Measurements from ENCODE around the gene SLCO4A1. TPM values are rescaled to one million over a fixed set of nuclear protein-coding genes. Genes with fewer than 3 reads are reported as not detected.

SLCO4A1 gene
- polyA plus RNA-seq, 1 experiment = 0.09 TPM

DNA sequence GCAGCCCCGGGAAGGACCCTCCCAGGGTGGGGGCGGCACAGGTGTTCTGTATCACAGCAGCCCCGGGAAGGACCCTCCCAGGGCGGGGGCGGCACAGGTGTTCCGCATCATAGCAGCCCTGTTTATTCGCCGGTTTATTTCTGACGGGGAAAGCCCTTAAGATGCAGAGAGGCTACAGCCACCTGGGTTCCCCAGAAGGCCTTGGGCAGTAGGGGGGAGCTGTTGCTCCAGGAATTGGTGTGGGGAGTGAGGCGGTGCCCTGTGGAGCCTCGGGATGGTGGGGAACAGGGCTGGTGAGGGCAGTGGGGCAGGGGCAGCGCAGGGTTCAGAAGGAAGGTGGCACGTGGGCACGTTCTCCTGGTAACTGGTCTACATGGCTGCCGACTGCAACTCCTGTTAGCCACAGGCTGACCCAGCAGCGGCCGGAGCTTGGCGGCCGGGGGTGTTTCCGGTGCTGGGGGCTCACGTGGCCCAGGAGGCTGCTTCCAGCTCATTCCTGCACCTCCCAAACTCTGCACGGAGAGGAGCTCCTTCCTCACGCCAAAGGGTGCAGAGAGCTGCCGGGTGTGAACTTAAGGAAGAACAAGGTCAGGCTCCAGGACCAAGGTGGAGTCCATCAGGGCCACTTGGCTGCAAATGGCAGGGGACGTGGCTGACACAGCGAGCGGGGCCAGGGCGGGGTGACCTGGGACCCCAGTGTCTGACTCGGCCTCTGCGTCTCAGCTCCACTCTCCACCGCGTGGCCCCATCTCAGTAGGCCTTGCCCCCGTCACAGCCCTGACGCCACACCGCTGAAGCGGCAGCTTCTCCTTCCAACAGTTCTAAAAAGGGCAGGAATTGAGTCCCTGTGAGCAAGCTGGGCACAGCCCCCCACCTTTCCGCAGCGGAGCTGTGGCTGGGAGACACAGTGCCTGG is 13.2 kb downstream of the SLCO4A1 start:
- ChIA-PET CTCF (interaction anchor here (0.9 kb wide), 1 partner anchor 136 kb away, joined by 3 read pairs; no protein-coding TSS in a partner anchor), POLR2A (no interaction called here)
- H3K4me3 ChIP-seq (ENCODE audit: low read depth, low read length) = no peak overlapping the region
- no peaks in the 10 kb centered on the region; the same call in 1 of the 2 replicates for H3K9me3 ChIP-seq (ENCODE audit: control insufficient read depth, insufficient read depth, low read length)
- DNase-seq (ENCODE audit: low read depth, low spot score) = no peak
- H3K27ac ChIP-seq (ENCODE audit: low read depth, low read length) = no peak overlapping the region
- no peak for TF ChIP-seq CTCF (IDR thresholded peaks at IDR 0.05; ENCODE audit: low read depth, low read length)
- H3K27me3 ChIP-seq (ENCODE audit: control insufficient read depth, insufficient read depth, low read length) = no peaks in the 10 kb centered on the region

- Histone ChIP-seq H3K9me3 (ENCODE audit: control insufficient read depth, insufficient read depth, low read length) (no peaks in the 10 kb centered on the region; the same call in 1 of the 2 replicates), H3K27me3 (ENCODE audit: control insufficient read depth, insufficient read depth, low read length) (no peaks in the 10 kb centered on the region), H3K27ac (ENCODE audit: low read depth, low read length) (no peak overlapping the region), H3K4me3 (ENCODE audit: low read depth, low read length) (no peak overlapping the region)
- no peak for TF ChIP-seq CTCF (IDR thresholded peaks at IDR 0.05; ENCODE audit: low read depth, low read length)
- DNase-seq (ENCODE audit: low read depth, low spot score) = no peak
- CTCF ChIA-PET = interaction anchor here (0.9 kb wide), 1 partner anchor 136 kb away, joined by 3 read pairs; no protein-coding TSS in a partner anchor
- POLR2A ChIA-PET = no interaction called here
These were observed 14.1 kb downstream of the SLCO4A1 start for GRCh38 chr20:62656197-62656918.

DNA sequence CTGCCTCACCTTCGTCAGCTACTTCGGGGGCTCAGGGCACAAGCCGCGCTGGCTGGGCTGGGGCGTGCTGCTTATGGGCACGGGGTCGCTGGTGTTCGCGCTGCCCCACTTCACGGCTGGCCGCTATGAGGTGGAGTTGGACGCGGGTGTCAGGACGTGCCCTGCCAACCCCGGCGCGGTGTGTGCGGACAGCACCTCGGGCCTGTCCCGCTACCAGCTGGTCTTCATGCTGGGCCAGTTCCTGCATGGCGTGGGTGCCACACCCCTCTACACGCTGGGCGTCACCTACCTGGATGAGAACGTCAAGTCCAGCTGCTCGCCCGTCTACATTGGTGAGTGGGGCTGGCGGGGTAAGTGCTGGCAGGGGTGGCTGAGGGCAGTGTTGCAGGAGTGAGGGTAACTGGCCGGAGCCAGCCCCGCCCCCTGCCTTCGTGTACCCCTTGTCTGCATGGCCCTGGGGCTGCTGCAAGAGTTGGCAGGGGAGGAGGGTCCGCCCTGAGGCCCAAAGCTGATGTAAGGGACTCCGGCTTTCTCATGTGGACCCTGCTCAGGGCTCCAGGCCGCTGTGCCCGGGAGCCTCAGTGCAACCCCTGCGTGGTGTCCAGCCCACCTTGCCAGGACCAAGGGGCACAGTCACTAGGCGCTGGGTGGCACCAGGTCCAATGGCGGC is 14.8 kb downstream of the SLCO4A1 start:
- no peak for TF ChIP-seq CTCF (IDR thresholded peaks at IDR 0.05; ENCODE audit: low read depth, low read length)
- H3K27me3 ChIP-seq (ENCODE audit: control insufficient read depth, insufficient read depth, low read length) = no peaks in the 10 kb centered on the region
- no peak overlapping the region for H3K4me3 ChIP-seq (ENCODE audit: low read depth, low read length)
- no peaks in the 10 kb centered on the region; the same call in 1 of the 2 replicates for H3K9me3 ChIP-seq (ENCODE audit: control insufficient read depth, insufficient read depth, low read length)
- POLR2A ChIA-PET = no interaction called here
- CTCF ChIA-PET = no interaction called here
- H3K27ac ChIP-seq (ENCODE audit: low read depth, low read length) = no peak overlapping the region
- DNase-seq (ENCODE audit: low read depth, low spot score) = no peak

DNA sequence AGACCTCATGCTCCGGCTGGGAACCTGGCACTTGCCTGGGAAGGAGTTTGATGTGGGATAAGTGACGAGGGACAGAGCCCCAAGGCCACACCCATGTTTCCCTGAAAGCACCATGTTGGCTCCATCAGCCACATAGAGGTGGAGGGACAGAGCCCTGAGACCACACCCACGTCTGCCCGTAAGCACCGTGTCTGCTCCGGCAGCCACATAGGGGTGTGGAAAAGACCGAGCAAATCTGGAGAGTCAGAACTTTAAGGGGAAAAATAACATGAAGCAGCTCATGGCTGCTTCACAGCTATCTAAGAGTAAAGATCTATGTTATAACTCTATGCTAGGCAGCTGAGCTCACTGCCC is 15.3 kb downstream of the SLCO4A1 start:
- TF ChIP-seq CTCF (IDR thresholded peaks at IDR 0.05; ENCODE audit: low read depth, low read length) = no peak
- ChIA-PET POLR2A (no interaction called here), CTCF (no interaction called here)
- no peak for DNase-seq (ENCODE audit: low read depth, low spot score)
- no peak overlapping the region for H3K27ac ChIP-seq (ENCODE audit: low read depth, low read length)
- H3K9me3 ChIP-seq (ENCODE audit: control insufficient read depth, insufficient read depth, low read length) = no peaks in the 10 kb centered on the region; the same call in 1 of the 2 replicates
- no peaks in the 10 kb centered on the region for H3K27me3 ChIP-seq (ENCODE audit: control insufficient read depth, insufficient read depth, low read length)
- no peak overlapping the region for H3K4me3 ChIP-seq (ENCODE audit: low read depth, low read length)

All from AG04450 (cell line).